Heart right ventricle (tissue), 16 donors: ENCODE results near the gene KRTAP5-1. TPM values are rescaled to one million over a fixed set of nuclear protein-coding genes. Genes with fewer than 3 reads are reported as not detected.
A peak's percentile ranks its signal among the peaks of the same experiment; 100 is the strongest.

Experiments
- ATAC-seq, 8 donors: fragments of 200-7000 bp; cut with Tn5 transposase; one replicate each; pipeline ENCODE4 v1.9.1; 2020; ENCODE audit warnings: mild to moderate bottlenecking in 8 of 8, moderate library complexity in 8 of 8, moderate number of reproducible peaks in 1 of 8
- DNase-seq, 2 donors: peaks; one replicate each; pipeline ENCODE4 v3.0.0-alpha.2; 2020
- H3K27ac ChIP-seq, 10 donors: fragments of 200-600 bp; sonication (generic) in 2 of 10; one replicate each; pipeline versions ENCODE4 v1.5.0 to v1.8.0; 2020 to 2022; ENCODE audit warnings: mild to moderate bottlenecking in 3 of 10
- H3K27me3 ChIP-seq, 7 donors: fragments of 200-600 bp; one replicate each; pipeline ENCODE4 v1.8.0; 2021 to 2022; ENCODE audit warnings: mild to moderate bottlenecking in 2 of 7
- H3K36me3 ChIP-seq, 9 donors: fragments of 200-600 bp; sonication (generic) in 1 of 9; one replicate each; pipeline versions ENCODE4 v1.5.0 to v1.8.0; 2020 to 2022; ENCODE audit warnings: mild to moderate bottlenecking in 2 of 9
- H3K4me1 ChIP-seq, 9 donors: fragments of 200-600 bp; sonication (generic) in 1 of 9; one replicate each; pipeline versions ENCODE4 v1.5.0 to v1.8.0; 2020 to 2022; ENCODE audit warnings: mild to moderate bottlenecking in 4 of 9
- H3K4me3 ChIP-seq, 10 donors: fragments of 200-600 bp; sonication (generic) in 2 of 10; one replicate each; pipeline versions ENCODE4 v1.5.0 to v1.8.0; 2020 to 2022; ENCODE audit warnings: mild to moderate bottlenecking in 7 of 10, moderate library complexity in 2 of 10
- H3K9me3 ChIP-seq, 11 donors: fragments of 200-600 bp in 10 of 11; sonication (generic) in 2 of 11; one replicate each; pipeline versions ENCODE4 v1.5.0 to v1.8.0; 2013 to 2022; ENCODE audit warnings: mild to moderate bottlenecking in 2 of 11, control low read depth in 1 of 11, moderate library complexity in 1 of 11
- WGBS, 2 donors: extraction: QIAGEN DNeasy Blood & Tissue Kit; methylation state at CpG; one replicate each; pipeline ENCODE4 v1.1.7; 2013; ENCODE audit warnings: inconsistent platforms in 1 of 2; 5-methylcytosine and 5-hydroxymethylcytosine counted together
- intact Hi-C, 10 donors: fragments of 100-400 bp; cut with DNase I; formaldehyde crosslinking; loops; one replicate each; pipeline versions ENCODE4 v1.11.1 to v1.14.2; 2022
- polyA plus RNA-seq, 2 donors: library from polyadenylated mRNA; stranded (reverse); fragments of 200-250 nt; gene quantifications; one replicate each; pipeline ENCODE4 v1.2.3, GENCODE V29; 2013
- total RNA-seq, 10 donors: library from RNA; stranded (reverse); fragmentation: NEBNext Ultra II Directional in 3 of 10; extraction: Animal tissue kit (Norgen Biotek cat#: 25700) in 3 of 10; gene quantifications; one replicate each; pipeline versions ENCODE4 v1.2.1 to v1.2.4, GENCODE V29; 2021 to 2023
- TF ChIP-seq, protein P1 (sequence below), 9 donors: fragments of 200-600 bp; sonication (generic) in 2 of 9; IDR thresholded peaks; one replicate each; pipeline versions ENCODE4 v1.5.0 to v1.8.0; 2021 to 2022; ENCODE audit warnings: antibody characterized with exemption in 9 of 9, mild to moderate bottlenecking in 5 of 9, moderate library complexity in 1 of 9
- donor health status: Arrhythmogenic right ventricular cardiomyopathy.
- donor health status: ischemic (EF 13 %, LVEDD 7.1; RV severe dilation, severe dysfunction).
- donor health status: healthy with polysubstance abuse.
- donor health status: DM: no; HTN: yes; CAD: no.
- donor health status: DM: no; HTN: no; CAD: no.
- donor health status: ischemic (EF 25% LVEDD 6.9; RV normal size, moderate dysfunction).
- donor health status: ischemic (EF 25% LVEDD 5.7; RV mildly dilated, moderate dysfunction).
- donor health status: healthy.
- donor health status: DM: yes; HTN: yes; CAD: no.
- donor health status: Ischemic cardiomyopathy.
- donor health status: ischemic (EF 35%, LVEDD 5.7; RV mildly dilated, moderate dysfunction).
- donor health status: nonischemic (EF 11% LVEDD 7.7; RV severe dilation, severe dysfunction).
- donor health status: DM: yes; HTN: yes; CAD: no.
- donor health status: PGD.
- donor health status: ischemic (EF 29% LVEDD 5.4; RV normal size, mild dysfunction).
- donor health status: nonischemic (EF 23%, LVEDD 6.1; RV moderate dilation, normal function).

The KRTAP5-1 gene
- total and polyA plus RNA-seq, 12 donors = not detected

DNA sequence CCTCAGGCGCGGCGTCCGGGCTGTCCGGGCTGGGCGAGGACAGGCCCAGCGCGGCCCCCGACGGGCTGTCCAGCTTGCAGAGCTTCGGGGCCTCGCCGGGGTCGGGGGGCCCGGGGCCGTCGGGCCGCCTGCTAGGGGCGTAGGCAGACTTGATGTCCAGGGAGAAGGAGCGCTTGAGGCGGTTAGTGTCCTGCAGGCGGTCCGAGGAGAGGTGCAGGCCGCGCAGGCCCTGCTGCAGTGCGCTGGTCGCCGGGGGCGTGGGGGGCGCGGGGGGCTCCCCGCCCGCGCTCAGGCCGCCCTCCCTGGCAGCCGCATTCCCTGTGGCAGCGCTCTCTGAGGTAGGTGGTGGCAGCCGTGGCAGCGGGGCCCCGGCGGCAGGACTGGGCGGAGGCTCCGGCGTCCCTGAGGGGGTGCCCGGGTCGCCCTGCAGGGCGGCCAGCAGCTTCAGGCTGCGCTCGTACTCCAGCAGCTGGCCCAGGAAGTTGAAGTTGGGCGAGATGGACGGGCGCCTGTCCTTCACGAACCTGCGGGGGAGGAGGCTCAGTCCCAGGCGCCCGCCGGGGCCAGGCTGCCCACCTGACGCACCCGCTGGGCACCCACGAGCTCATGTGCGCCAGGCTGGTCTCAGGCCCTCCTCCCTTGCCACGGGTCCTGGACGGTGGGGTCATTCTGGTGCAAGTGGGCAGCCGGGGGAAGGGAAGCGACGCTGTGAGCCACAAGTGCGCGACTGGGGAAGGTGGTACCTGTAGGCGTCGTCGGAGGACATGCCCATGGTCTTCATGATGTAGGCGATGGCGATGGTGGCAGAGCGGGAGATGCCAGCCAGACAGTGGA lies 27.8 kb downstream of the KRTAP5-1 start:
- WGBS, 2 donors = 92% methylated on average over 55 to 74 of the region's 74 CpGs
- no peaks in the 10 kb centered on the region for H3K9me3 ChIP-seq
- DNase-seq (no peak), ATAC-seq (no peak)
- H3K27ac ChIP-seq = peak overlapping the region; percentile 59 to 99 (median 88)
- H3K36me3 ChIP-seq = peaks cover 0 to 54% (median 11%) of the 10 kb centered on the region in 9 donors
- H3K4me3 ChIP-seq = no peak overlapping the region
- peaks cover 20 to 64% (median 40%) of the 10 kb centered on the region in 9 donors for H3K4me1 ChIP-seq
- intact Hi-C loops = no loop called here
- H3K27me3 ChIP-seq = peaks cover 0 to 21% (median 0%) of the 10 kb centered on the region in 7 donors
- TF ChIP-seq, protein P1, sequence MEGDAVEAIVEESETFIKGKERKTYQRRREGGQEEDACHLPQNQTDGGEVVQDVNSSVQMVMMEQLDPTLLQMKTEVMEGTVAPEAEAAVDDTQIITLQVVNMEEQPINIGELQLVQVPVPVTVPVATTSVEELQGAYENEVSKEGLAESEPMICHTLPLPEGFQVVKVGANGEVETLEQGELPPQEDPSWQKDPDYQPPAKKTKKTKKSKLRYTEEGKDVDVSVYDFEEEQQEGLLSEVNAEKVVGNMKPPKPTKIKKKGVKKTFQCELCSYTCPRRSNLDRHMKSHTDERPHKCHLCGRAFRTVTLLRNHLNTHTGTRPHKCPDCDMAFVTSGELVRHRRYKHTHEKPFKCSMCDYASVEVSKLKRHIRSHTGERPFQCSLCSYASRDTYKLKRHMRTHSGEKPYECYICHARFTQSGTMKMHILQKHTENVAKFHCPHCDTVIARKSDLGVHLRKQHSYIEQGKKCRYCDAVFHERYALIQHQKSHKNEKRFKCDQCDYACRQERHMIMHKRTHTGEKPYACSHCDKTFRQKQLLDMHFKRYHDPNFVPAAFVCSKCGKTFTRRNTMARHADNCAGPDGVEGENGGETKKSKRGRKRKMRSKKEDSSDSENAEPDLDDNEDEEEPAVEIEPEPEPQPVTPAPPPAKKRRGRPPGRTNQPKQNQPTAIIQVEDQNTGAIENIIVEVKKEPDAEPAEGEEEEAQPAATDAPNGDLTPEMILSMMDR (IDR thresholded peaks at IDR 0.05) = no peak

DNA sequence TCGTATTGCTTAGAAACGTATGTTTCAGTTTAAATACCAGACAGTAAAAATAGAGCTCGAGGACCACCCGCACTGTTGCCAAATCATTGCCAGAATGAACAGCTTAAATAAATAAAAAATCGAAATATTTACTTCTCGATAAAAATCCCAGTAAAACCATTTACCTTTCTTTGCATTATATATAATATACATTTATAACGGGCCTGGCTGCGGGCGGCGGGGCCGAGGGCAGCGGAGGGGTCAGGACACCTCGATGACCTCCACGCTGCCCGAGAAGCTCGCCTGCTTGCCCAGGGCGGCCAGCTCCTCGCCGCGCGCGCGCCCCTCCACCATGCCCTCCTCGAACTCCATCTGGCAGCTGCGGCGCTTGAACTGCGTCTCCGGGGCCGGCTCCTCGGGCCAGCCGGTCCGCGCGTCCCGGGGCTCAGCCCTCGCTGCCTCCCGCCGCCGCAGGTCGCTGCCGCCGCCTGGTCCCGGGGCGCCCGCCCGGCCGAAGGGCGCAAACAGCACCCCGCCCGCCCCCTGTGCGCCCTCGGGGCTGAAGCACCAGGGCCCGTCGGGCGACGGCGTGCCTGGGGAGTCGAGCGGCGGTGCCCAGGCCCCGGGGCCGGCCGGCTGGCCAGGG lies 28.7 kb downstream of the KRTAP5-1 start:
- DNase-seq (no peak), ATAC-seq (no peak)
- 87% methylated on average over 51 to 63 of the region's 63 CpGs for WGBS, 2 donors
- intact Hi-C loops = no loop called here
- Histone ChIP-seq H3K27ac (no peak overlapping the region), H3K36me3 (peaks cover 0 to 46% (median 11%) of the 10 kb centered on the region in 9 donors), H3K4me3 (no peak overlapping the region), H3K27me3 (peaks cover 0 to 21% (median 0%) of the 10 kb centered on the region in 7 donors), H3K4me1 (peaks cover 20 to 65% (median 41%) of the 10 kb centered on the region in 9 donors), H3K9me3 (no peaks in the 10 kb centered on the region)
- TF ChIP-seq, protein P1 (IDR thresholded peaks at IDR 0.05) = no peak

DNA sequence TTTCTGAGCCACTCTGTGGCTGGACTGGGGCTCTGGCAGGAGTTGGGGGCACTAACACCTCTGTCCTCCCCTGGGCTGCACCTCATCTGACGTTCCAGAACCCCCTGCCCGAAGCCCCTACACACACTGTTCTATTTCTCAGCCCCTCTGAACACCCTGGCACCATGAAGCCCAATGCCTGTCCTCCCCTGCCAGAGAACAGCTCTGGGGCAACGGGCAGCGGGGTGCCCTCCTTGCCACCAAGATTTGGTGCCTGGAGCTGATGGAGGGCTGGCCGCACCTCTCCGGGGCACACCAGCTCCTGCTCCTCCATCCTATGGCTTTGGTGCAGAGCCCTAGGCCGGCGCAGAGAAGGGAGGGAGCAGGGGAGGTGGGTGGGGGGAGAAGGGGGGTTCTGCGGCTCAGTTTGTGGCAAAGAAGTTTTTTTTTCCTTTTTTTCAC lies 29.4 kb downstream of the KRTAP5-1 start:
- Histone ChIP-seq H3K27me3 (peaks cover 0 to 21% (median 0%) of the 10 kb centered on the region in 7 donors), H3K27ac (peak overlapping the region in 2 of 10 donors; percentile 22 to 31), H3K9me3 (no peaks in the 10 kb centered on the region), H3K4me3 (no peak overlapping the region), H3K36me3 (peaks cover 0 to 39% (median 11%) of the 10 kb centered on the region in 9 donors), H3K4me1 (peaks cover 20 to 60% (median 41%) of the 10 kb centered on the region in 9 donors)
- 92 to 97% methylated on average over 8 to 9 of the region's 9 CpGs for WGBS, 2 donors
- DNase-seq (no peak), ATAC-seq (no peak)
- TF ChIP-seq, protein P1 (IDR thresholded peaks at IDR 0.05) = no peak
- intact Hi-C loops = no loop called here

DNA sequence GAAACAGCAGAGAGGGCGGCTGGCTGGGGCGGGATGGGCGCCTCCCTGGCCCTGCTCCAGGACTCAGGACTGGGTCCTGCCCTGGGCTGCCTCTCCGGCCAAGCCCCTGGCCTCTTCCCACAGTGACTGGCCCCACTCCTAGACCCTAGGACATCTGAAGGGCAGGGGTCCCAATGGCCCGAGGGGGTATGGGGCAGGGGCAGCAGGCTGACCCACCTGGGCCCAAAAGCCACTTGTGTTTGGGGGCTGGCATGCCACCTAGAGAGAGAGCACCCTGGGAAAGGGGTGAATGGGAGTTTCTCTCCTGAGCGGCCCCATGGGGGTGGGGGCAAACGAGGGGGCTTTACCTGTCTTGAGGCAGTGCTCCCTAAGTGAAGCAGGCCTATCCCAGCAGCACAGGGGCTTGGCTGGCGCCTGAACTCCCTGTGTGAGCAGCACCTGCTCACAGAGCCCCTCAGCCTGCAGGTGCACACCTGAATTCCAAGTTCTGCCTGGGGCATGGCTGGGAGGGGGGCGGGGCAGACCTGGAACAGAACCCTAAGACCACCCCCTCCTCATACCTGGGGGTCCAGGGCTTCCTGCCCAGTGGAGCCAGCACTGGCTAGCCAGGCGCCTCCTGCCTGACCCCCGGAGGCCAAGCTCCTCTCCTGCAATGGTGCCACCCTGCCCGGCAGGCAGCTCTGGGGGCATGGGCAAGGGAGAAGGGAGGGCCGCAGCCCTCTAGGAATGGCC lies 29.9 kb downstream of the KRTAP5-1 start:
- Histone ChIP-seq H3K4me3 (no peak overlapping the region), H3K27ac (peak overlapping the region in 2 of 10 donors; percentile 22 to 31), H3K4me1 (peaks cover 20 to 54% (median 36%) of the 10 kb centered on the region in 9 donors), H3K27me3 (peaks cover 0 to 21% (median 0%) of the 10 kb centered on the region in 7 donors), H3K9me3 (no peaks in the 10 kb centered on the region), H3K36me3 (peaks cover 0 to 33% (median 7%) of the 10 kb centered on the region in 9 donors)
- intact Hi-C loops = no loop called here
- 82 to 83% methylated on average over 13 of the region's 13 CpGs for WGBS, 2 donors
- DNase-seq (no peak), ATAC-seq (no peak)
- TF ChIP-seq, protein P1 (IDR thresholded peaks at IDR 0.05) = no peak
